Kidney (tissue), 14 donors: ENCODE data around the gene SRSF1. TPM values are rescaled to one million over a fixed set of nuclear protein-coding genes. Genes with fewer than 3 reads are reported as not detected.

Source experiments
- DNase-seq, 5 donors: peaks; one replicate each; pipeline ENCODE4 v3.0.0-alpha.2; 2013 to 2020
- FAIRE-seq: peaks from 2 replicates; lab custom pipeline; 2012; peaks lifted over from hg19 to GRCh38; lab: Jason Lieb, UNC
- H3K27ac ChIP-seq, 2 donors: one replicate each; pipeline ENCODE4 v1.7.0; 2013; ENCODE audit warnings: low read depth in 2 of 2, low read length in 2 of 2, inconsistent platforms in 1 of 2
- H3K27me3 ChIP-seq: one replicate; pipeline ENCODE4 v1.7.1; 2013; ENCODE audit warnings: low read length, inconsistent platforms; ENCODE audit not compliant: control insufficient read depth, insufficient read depth
- H3K36me3 ChIP-seq, 3 donors: one replicate each; pipeline versions ENCODE4 v1.7.0 to v1.7.1; 2013; ENCODE audit warnings: low read length in 3 of 3, control low read depth in 1 of 3, inconsistent platforms in 1 of 3; ENCODE audit not compliant: insufficient read depth in 3 of 3, control insufficient read depth in 2 of 3
- H3K4me1 ChIP-seq, 3 donors: one replicate each; pipeline versions ENCODE4 v1.7.0 to v1.7.1; 2013; ENCODE audit warnings: low read length in 3 of 3, inconsistent platforms in 1 of 3, low read depth in 1 of 3; ENCODE audit not compliant: control insufficient read depth in 2 of 3, insufficient read depth in 2 of 3
- H3K4me3 ChIP-seq, 3 donors: one replicate each; pipeline versions ENCODE4 v1.7.0 to v1.8.1; 2013; ENCODE audit warnings: low read length in 3 of 3, control low read depth in 1 of 3, inconsistent platforms in 1 of 3
- H3K9ac ChIP-seq, 3 donors: one replicate each; pipeline versions ENCODE4 v1.7.0 to v1.7.1; 2013; ENCODE audit warnings: low read length in 3 of 3, control low read depth in 1 of 3, inconsistent platforms in 1 of 3
- H3K9me3 ChIP-seq, 3 donors: one replicate each; pipeline versions ENCODE4 v1.7.0 to v1.7.1; 2013; ENCODE audit warnings: low read length in 3 of 3, control low read depth in 1 of 3, inconsistent platforms in 1 of 3; ENCODE audit not compliant: control insufficient read depth in 2 of 3, insufficient read depth in 1 of 3
- CTCF ChIP-seq: IDR thresholded peaks from 3 replicates; pipeline ENCODE4 v1.5.1; 2012; ENCODE audit warnings: mild to moderate bottlenecking, moderate library complexity, borderline replicate concordance; ENCODE audit not compliant: insufficient read depth; ENCODE audit errors: extremely low read depth
- intact Hi-C: fragments of 100-400 bp; cut with DNase I; formaldehyde crosslinking; loops from one replicate; pipeline ENCODE4 v1.11.1; 2022
- polyA plus RNA-seq: library from polyadenylated mRNA; stranded (reverse); fragments of 350-450 nt; fragmentation: Illumina TruSeq; extraction: RNeasy Lipid Tissue Mini Kit (QIAGEN cat#74804); gene quantifications from one replicate; pipeline ENCODE4 v1.2.3, GENCODE V29; 2014; ENCODE audit warnings: low read depth, low replicate concordance; ENCODE audit not compliant: insufficient read depth
- total RNA-seq: library from RNA; stranded (reverse); fragmentation: NEBNext Ultra II Directional; extraction: Animal tissue kit (Norgen Biotek cat#: 25700); gene quantifications from one replicate; pipeline ENCODE4 v1.2.1, GENCODE V29; 2021
- donor health status: control.
- donor health status: control.
- donor health status: control.
- donor health status: control.
- donor health status: control.
- donor health status: DM: yes; HTN: yes; CAD: no.
- donor health status: Normal renal cell carcinoma (clear cell type).

Gene SRSF1
- total and polyA plus RNA-seq, 2 donors from 2014 or later: 69.8 to 177 TPM

- no peak for TF ChIP-seq CTCF
- H3K27me3 ChIP-seq: no peaks in the 10 kb centered on the region
- H3K9me3 ChIP-seq: no peaks in the 10 kb centered on the region
- FAIRE-seq (no peak), DNase-seq (no peak)
- H3K9ac ChIP-seq: no peak overlapping the region
- H3K4me3 ChIP-seq: no peak overlapping the region
- H3K4me1 ChIP-seq: peaks cover 3 to 14% (median 10%) of the 10 kb centered on the region in 3 donors
- intact Hi-C loops: no loop called here
- H3K36me3 ChIP-seq: peaks cover 6 to 8% (median 6%) of the 10 kb centered on the region in 3 donors
- no peak overlapping the region for H3K27ac ChIP-seq
These were observed 3.2 kb upstream of the SRSF1 start for GRCh38 chr17:58010067-58010799.

- H3K9ac ChIP-seq: peak overlapping the region; percentile 70 to 97 (median 92)
- no peak for TF ChIP-seq CTCF
- FAIRE-seq: no peak
- DNase-seq: peak in 1 of 5 donors; percentile 45
- H3K27ac ChIP-seq: peak overlapping the region; percentile 98 to 99
- intact Hi-C loops: no loop called here
- H3K4me3 ChIP-seq: peak overlapping the region; percentile 83 to 100 (median 97)
- H3K4me1 ChIP-seq: peaks cover 7 to 26% (median 25%) of the 10 kb centered on the region in 3 donors
- peaks cover 12 to 30% (median 22%) of the 10 kb centered on the region in 3 donors for H3K36me3 ChIP-seq
- H3K9me3 ChIP-seq: no peaks in the 10 kb centered on the region
- H3K27me3 ChIP-seq: no peaks in the 10 kb centered on the region
These were observed 998 bp upstream of the SRSF1 start for GRCh38 chr17:58007781-58008706.

- DNase-seq (peak; percentile 79 to 94 (median 89)), FAIRE-seq (no peak)
- Histone ChIP-seq H3K27ac (peak overlapping the region; percentile 98 to 99), H3K4me3 (peak overlapping the region; percentile 83 to 100 (median 97)), H3K9ac (peak overlapping the region; percentile 92 to 100 (median 97)), H3K27me3 (no peaks in the 10 kb centered on the region), H3K4me1 (peaks cover 7 to 26% (median 25%) of the 10 kb centered on the region in 3 donors), H3K36me3 (peaks cover 12 to 35% (median 25%) of the 10 kb centered on the region in 3 donors), H3K9me3 (no peaks in the 10 kb centered on the region)
- TF ChIP-seq CTCF: no peak
- intact Hi-C loops: no loop called here
These were observed 504 bp downstream of the SRSF1 start for GRCh38 chr17:58006560-58006923.
